Measurements from ENCODE around the gene PPP1R13L.
"Not testable (repeated sequence)": the region's sequence is repeated elsewhere in the genome, so short reads cannot be mapped to it uniquely, and the experiment has no call there.

PPP1R13L gene

DNA sequence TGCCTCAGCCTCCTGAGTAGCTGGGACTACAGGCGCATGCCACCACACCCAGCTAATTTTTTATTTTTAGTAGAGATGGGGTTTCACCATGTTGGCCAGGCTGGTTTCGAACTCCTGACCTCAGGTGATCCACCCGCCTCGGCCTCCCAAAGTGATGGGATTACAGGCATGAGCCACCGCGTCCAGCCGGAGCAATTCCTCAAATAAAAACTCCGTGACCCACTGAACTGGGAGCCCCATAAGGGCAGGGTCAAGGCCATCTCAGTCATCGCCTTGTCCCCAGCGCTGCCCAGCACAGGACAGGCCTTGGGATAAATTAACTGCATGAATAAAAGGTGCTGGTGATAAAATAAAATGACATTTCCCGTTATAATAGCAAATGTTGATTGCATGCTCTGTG lies 25.0 kb upstream of the PPP1R13L start:
- DNase-seq (ENCODE audit: low read depth), result not testable (repeated sequence)

DNA sequence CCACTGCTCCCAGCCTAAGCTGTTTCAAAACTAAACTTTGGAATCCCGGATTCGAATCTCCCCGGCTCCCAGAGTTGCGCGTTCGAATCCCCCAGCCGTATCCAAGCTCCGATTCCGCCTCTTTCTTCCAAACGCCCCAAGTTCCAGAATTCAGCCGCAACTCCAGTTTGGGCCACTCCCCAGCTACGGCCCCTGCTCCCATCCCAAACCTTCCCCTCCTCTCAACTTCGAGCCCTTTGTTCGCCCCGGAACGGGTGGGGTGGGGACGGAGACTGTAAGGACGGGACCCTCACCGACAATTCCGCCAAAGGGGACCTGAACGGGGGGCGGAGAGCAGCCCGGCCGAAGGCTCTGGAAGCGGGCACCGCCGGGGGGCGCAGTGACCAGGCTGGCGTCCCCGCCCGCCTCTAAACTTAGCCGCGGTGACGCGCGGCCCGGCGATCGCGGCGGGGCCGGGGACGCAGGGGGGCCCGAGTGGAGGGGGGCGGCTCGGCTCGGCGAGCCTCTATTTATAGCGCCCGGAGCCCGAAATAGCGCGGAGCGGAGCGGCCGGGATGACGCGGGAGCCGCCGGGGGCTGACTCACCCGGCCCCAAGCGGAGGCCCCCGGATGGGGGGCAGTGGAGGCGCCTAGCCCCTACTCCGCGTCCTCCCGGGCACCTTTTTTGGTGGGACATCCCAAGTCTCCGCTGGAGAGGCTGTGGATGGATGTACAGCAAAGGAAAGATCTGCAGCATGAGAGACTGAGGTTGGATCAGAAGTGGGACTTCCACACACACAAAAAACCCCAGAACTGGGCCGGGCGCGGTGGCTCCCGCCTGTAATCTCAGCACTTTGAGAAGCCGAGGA lies 23.7 kb upstream of the PPP1R13L start:
- no peak for DNase-seq (ENCODE audit: low read depth)

DNA sequence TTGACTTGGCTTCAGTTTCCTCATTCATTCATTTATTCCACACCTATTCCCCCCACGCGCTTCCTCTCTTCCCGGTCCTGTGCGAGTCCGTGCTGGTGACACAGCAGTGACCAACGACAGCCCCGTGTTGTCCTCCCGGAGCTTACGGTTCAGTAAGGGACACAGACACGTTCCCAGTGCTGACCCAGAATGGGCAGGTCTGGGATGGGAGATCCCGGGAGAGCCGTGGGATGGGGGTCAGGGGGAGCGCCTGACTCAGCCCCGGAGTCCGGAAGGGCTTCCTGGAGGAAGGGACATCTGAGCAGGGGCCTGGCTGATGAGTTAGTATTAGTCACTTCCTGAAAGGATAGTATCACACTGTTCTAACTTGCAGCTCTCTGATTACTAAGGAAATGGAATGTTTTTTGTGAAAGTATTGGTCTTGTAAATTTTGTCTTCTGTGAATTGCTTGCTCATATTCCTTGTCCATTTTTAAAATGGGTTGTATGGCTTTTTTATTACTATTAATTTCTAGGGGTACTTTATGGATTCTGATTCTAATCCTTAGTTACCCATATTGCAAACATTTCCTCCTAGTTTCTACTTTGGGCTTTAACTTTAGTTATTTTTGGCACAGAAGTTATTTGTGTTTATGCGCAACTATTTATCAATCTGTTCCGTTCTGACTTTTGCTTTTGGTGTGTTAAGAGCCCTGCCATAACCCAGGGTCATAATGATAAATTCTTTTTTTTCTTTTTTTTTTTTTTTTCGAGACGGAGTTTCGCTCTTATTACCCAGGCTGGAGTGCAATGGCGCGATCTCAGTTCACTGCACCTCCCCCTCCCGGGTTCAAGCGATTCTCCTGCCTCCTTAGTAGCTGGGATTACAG lies 19.6 kb upstream of the PPP1R13L start:
- DNase-seq (ENCODE audit: low read depth), result no peak

DNA sequence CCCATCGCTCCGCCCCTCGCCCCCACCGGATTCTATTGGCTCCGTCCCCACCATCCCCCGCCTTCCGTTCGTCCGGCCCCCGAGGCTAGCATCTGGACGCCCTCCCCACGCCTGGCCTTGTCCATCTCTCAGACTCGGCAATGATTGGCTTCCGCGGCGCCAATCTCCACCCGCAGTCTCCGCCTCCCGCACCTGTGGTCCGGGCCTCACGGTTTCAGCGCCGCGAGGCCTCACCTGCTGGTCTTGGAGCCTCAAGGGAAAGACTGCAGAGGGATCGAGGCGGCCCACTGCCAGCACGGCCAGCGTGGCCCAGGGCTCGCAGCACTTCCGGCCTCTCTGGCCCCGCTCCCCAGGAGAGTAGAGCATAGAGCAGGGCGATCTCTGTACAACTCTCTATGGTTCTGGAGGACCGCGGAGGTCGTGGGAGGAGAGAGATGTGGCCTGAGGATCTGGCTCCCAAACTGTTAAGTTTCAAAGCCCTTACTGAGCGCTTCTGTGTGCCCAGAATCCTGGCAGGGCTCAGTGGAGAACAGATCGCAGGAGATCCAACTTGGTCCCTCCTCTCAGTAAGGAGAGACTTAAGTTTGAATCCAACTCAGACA lies 18.8 kb upstream of the PPP1R13L start, which contains the start of gene ERCC1:
Gene ERCC1 (minus strand): TSS at position 329 of the 602 bp plus-strand sequence. CDS start 543 bp downstream, outside the sequence.
- DNase-seq (ENCODE audit: low read depth), result peak; percentile 64

DNA sequence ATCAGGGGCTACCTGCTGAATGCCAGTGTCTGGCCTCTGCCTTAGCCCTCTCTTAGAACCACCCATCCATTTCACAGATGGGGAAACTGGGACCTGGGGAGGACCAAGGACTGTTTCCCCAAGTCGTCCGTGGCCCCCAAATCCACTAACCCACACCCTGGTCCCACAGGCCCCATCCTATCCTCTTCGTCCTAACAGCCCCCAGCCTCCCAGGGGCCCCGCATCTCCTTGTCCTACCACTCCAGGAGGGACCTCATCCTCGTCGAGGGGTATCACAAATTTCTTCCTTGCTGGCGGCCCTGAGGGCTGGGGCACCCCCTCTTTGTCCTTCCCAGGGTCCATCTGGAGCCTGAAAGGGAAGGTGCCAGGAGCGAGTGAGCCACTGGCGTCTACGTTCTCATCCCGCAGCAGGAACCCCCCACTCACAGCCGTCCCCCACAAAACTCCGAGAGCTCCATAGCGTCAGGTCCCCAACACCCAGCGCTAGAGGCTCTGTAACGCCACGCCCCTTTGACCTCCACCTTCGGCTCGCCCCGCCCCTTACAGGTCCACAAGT lies 18.2 kb upstream of the PPP1R13L start:
- no peak for DNase-seq (ENCODE audit: low read depth)

DNA sequence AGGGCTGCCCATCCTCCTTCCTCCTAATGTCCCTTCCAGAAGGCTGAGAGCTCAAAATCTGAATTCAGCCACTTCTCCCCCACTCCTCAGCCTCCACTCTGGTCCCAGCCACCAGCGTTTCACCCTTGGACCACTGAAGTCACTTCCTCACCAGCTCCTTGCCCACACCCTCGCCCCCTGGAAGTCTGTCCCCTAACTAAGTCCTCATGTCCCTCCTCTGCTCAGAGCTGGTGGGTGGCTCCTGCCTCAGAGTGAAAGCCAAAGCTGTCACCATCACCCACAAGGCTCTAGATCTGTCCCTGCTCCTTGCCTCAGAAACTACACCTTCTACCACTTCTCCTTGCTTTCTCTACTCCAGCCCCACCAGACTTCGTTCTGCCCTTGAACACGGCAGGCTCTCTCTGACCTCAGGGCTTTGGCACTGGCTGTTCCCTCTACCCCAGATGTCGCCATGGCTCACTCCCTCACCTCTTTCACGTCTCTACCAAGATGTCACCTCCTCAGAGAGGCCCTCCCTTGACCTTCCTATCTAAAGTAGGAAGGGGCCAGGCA lies 17.2 kb upstream of the PPP1R13L start:
- no peak for DNase-seq (ENCODE audit: low read depth)

DNA sequence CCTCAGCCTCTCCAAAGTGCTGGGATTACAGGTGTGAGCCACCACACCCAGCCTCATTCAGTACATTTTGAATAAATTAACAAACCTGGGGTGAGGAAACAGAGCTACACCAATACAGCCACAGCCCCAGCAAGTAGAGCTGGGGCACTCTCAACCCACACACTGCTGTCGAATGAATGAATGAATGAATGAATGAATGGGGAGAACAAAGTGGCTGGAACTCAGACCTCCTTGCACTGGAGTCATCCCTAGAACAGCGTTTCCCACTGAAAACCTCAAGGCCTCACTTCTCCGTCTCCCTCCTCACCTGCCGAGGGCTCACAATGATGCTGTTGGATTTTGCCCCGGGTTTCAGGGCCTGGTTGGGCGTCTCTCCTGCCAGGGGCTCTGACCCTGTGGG lies 16.0 kb upstream of the PPP1R13L start:
- no peak for DNase-seq (ENCODE audit: low read depth)

DNA sequence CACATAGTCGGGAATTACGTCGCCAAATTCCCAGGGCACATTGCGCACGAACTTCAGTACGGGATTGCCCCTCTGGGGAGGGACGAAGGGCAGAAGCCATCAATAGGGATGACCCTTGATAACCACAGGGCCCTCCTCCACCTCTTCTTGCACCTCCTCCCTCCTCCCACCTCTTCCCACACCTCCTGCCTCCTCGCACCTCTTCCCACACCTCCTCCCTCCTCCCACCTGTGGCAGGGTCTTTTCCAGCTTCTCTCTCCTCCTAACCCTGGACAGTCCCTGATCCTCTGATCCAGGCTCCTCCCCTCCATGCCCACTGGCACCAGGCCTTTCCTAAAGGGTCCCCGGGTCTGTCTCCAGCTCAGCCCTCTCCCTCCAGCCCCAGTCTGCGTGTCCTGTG lies 15.5 kb upstream of the PPP1R13L start:
- DNase-seq (ENCODE audit: low read depth), result no peak

DNA sequence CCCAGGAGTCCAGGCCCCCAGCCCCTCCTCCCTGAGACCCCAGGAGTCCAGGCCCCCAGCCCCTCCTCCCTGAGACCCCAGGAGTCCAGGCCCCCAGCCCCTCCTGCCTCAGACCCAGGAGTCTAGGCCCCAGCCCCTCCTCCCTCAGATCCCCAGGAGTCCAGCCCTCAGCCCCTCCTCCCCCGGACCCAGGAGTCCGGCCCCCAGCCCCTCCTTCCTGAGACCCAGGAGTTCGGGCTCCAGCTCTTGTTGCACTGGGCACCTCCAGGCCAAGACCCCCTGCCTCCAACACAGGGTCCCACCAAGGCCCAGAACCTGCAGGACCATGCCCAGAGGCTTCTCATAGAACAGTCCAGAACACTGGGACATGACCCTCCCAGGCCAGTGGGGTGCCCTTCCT lies 15.0 kb upstream of the PPP1R13L start:
- no peak for DNase-seq (ENCODE audit: low read depth)

DNA sequence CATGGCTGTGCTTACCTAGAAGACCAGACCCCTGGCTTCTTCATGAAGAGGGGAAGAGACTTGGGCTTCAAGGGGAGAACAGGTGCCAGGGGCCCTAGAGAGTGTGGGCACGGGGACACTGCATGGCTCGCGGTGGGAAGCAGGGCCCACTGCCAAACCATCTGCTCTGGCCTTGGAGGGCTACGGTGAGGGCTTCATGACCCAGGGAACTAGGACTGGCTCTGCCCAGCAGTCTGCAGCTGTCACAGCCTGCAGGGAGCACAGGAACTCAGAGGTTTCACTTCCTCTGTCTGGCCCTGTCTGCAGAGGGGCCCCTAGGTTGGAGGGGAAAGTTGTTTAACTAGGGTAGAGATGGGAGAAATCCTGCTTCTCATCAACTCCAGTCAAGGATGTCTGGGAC lies 14.5 kb upstream of the PPP1R13L start:
- DNase-seq (ENCODE audit: low read depth), result no peak

DNA sequence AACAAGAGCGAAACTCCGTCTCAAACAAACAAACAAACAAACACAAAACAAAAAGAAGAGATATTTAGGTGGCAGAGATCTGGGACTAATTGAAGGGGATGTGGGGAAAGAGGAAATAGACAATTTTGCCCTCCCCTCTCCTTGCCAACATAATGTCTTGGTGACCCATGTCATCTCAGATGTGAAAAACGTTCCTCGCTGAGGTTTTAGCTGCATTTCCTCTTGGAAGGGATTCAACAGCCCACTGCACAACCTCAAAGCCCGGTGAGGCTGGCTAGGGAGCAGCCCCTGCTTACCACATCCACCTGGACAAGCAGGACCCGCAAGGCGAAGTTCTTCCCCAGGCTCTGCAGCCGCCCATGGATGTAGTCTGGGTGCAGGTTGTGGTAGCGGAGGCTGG lies 13.9 kb upstream of the PPP1R13L start:
- no peak for DNase-seq (ENCODE audit: low read depth)

DNA sequence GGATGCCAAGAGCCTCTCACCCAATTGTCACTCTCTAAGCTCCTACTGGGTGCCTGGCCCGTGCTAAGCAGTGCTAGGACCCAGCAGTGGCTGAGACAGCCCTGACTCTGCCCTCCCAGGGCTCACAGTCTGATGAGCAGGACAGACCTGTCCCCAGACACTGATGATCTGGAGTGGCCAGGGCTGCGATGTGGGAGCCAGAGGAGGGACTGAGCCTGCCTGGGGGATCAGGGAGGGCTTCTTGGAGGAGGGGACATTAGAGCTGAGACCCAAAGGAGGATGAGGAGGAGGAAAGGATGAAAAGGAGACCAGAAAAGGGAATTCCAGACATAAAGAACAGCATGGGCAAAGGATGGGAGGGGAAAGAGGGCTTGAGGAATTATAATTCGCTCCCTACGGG lies 12.3 kb upstream of the PPP1R13L start:
- no peak for DNase-seq (ENCODE audit: low read depth)

DNA sequence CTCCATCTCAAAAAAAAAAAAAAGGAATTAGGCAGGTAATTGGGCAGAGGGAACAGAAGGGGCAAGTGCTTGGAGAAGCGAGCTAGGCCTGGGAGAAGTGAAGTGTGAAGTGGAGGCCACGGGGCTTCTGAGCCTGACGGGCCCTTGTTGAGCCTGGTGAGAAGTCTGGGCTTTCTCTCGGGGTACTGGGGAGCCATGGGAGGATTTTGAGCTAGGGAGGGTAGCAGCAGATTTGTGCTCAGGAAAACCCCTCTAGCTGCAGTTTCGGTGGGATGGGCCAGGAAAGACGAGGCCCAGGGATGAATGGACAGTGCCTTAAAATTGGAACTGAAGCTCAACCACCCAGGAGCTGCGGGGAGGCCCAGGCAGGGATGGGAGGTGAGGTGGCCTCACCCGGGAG lies 9.6 kb upstream of the PPP1R13L start:
- DNase-seq (ENCODE audit: low read depth), result no peak

DNA sequence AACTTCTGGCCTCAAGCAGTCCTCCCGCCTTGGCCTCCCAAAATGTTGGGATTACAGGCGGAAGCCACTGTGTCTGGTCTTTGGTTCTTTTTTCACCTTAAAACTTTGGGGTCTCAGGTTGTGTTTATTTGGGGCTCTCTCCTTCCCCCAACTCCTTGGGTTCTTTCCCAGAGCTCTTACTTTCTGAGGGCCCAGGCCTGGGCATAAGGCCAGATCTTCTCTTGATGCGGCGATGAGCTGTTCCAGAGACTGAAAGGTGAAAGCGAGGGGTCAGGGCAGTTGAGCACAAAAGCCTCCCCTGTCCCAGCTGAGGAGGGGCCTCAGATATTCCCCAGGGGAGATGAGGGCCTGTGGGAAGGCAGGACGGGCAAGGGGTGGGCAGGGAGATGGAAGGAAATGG lies 8.6 kb upstream of the PPP1R13L start:
- no peak for DNase-seq (ENCODE audit: low read depth)

DNA sequence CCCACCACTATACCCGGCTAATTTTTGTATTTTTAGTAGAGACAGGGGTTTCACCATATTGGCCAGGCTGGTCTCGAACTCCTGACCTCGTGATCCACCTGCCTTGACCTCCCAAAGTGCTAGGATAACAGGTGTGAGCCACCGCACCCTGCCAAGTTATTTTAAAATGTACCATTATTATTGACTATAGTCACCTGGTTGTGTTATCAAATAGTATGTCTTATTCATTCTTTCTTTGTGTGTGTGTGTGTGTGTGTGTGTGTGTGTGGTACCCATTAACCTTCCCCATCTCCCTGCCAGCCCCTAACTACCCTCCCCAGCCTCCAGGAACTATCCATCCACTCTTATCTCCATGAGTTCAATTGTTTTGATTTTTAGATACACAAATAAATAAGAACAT lies 5.5 kb upstream of the PPP1R13L start:
- not testable (repeated sequence) for DNase-seq (ENCODE audit: low read depth)

DNA sequence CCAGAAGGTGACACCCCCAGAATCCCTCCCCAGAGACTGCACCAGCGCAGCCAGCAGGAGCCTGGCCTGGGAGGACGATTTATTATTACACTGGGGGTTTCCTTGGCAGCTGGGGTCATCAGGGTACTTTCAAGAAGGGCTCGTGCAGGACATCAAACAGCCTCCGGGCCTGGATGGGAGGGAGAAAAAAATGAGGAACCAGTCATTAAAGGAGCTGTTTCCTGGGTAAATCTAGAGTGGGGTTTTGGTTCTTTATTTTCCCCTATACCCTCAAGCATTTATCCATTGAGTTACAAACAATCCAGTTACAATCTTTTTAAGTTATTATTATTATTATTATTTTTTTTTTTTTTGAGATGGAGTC lies 4.7 kb upstream of the PPP1R13L start:
- no peak for DNase-seq (ENCODE audit: low read depth)

DNA sequence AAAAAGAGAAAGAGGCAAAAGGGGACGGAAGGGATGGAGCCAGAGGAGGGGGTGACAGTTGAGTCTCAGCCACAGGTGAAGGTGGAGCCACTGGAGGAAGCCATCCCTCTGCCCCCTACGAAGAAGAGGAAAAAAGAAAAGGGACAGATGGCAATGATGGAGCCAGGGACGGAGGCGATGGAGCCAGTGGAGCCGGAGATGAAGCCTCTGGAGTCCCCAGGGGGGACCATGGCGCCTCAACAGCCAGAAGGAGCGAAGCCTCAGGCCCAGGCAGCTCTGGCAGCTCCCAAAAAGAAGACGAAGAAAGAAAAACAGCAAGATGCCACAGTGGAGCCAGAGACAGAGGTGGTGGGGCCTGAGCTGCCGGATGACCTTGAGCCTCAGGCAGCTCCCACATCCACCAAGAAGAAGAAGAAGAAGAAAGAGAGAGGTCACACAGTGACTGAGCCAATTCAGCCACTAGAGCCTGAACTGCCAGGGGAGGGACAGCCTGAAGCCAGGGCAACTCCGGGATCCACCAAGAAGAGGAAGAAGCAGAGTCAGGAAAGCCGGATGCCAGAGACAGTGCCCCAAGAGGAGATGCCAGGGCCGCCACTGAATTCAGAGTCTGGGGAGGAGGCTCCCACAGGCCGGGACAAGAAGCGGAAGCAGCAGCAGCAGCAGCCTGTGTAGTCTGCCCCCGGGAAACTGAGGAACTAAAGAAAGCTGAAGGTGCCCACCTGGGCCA lies 4.1 kb upstream of the PPP1R13L start:
- no peak for DNase-seq (ENCODE audit: low read depth)

DNA sequence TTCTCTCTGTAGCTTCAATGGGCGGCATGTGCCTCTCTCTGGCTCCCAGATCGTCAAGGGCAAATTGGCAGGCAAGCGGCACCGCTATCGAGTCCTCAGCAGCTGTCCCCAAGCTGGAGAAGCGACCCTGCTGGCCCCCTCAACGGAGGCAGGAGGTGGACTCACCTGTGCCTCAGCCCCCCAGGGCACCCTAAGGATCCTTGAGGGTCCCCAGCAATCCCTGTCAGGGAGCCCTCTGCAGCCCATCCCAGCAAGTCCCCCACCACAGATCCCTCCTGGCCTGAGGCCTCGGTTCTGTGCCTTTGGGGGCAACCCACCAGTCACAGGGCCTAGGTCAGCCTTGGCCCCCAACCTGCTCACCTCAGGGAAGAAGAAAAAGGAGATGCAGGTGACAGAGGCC lies 3.3 kb upstream of the PPP1R13L start:
- no peak for DNase-seq (ENCODE audit: low read depth)

DNA sequence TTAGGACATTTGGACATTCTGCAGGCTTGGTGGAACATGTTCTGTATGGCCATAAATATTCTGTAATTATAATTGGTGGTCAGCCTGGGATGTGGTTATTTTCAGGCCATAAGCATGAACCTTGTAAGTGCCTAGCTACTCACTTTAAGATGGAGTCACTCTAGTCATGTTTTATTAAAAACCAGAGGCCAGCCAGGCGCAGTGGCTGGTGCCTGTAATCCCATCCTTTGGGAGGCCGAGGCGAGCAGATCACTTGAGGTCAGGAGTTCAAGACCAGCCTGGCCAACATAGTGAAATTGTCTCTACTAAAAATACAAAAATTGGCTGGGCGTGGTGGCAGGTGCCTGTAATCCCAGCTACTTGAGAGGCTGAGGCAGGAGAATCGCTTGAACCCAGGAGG lies 2.7 kb upstream of the PPP1R13L start:
- DNase-seq (ENCODE audit: low read depth), result not testable (repeated sequence)

DNA sequence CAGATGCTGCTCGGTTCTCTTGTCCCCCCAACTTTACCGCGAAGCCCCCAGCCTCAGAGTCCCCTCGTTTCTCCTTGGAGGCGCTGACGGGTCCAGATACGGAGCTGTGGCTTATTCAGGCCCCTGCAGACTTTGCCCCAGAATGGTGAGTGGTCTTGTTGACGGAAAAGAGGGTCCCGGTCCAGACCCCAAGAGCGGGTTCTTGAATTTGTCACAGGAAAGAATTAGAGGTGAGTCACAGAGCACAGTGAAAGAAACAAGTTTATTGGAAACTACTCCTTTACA lies 2.2 kb upstream of the PPP1R13L start:
- DNase-seq (ENCODE audit: low read depth), result no peak

DNA sequence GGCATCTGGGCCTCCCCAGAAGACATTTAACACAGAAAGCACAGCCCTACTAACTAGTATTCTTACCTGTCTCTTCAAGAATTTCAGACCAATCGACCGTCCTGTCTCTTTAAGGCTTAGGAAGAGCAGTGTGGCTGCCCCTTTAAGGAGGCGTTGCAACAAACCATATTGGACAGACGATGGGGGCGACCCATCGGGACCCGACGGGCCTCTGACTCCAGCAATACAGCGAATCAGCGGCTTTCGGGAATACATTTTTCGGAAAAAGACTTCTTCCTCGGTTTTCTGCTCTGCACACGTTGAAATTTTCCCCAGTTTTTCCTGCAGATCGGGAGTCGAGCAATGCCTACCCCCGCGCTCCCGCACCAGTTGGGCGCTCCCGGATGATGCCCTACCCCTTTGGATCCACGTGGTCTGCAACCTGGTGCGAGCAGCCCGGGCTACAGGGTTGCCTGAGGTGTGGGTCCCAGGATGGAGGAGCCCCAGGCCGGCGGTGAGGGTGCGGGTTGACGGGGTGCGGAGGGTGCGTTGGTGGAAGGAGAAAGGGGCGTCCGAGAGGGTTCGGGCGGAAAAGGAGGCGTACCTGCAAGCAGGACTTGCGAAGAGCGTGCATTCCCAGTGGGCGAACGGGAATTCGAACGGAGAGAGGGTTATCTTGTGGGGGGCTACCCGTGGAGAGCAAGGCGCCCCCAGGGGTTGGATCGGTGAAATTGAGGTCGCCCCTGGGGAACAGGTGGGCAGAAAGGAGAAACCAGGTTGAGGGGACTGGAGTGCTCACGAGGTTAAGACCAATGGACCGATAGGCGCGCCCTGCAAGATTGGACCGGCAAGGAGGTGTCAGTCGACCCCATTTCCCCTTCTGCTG lies 1.6 kb upstream of the PPP1R13L start, which contains the start of gene POLR1G:
Gene POLR1G (plus strand): TSS at position 419 of the 865 bp plus-strand sequence. CDS start 53 bp downstream, at position 472.
- DNase-seq (ENCODE audit: low read depth), result peak; percentile 58
